Transverse colon (tissue), 3 donors: ENCODE data around the gene DLK2.

Experiments used
- CTCF ChIP-seq, 5 experiments: fragments of 200-600 bp in 3 of 5; fragments of 450-650 bp in 2 of 5; sonication (generic) in 3 of 5; IDR thresholded peaks; 1 replicate in 2 of 5; 2 replicates in 3 of 5; pipeline ENCODE4 v1.5.1; 2016 to 2017; ENCODE audit warnings: antibody characterized with exemption in 5 of 5, inconsistent platforms in 3 of 5, mild to moderate bottlenecking in 2 of 5, moderate library complexity in 1 of 5
- EP300 ChIP-seq: sonication (generic); formaldehyde crosslinking; IDR thresholded peaks from one replicate; pipeline ENCODE4 v1.6.1; 2017; ENCODE audit warnings: antibody characterized with exemption, low read depth

DNA sequence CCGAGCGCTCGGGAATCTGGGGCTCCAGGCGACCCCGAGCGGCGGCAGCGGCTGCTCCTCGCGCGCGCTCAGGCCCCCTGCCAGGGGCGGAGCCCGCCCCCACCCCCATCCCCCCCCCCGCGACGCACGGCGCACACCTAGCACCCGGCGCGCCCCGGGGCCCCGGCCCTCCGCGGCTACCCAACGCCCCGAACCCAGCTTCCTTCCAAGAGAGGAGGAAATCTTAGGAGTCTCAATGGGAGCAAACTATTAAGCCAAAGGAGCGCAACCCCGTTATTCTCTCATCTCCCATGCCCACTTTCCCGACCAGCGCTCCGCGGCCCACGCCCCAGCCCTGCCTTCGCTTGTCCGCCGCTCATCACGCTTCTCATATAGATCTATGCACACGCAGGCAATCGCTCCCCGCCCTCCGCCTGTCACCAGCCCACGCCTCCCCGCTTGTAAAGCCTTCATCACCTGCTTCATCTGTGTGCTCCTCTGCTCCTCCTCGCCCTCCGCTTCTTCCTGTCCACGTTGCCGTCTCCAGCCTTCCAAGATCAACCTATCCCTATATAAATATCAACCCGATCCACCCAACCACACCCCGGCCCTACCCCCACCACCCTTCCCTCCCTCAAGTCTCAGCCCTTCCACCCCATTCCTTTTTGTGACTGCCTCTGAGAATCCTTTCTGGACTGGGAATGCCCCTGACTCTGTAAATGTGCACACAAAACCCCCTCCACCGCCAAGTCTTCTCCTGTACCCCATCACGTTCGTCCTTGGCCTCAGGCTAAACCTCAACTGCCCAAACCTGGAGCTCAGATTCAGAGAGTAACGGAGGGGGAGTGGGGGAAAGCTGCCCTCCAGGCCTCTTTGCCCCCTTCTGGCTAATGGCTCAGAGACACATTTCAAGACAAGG, at the start of gene DLK2:
- no peak for TF ChIP-seq CTCF (IDR thresholded peaks at IDR 0.05)
- TF ChIP-seq EP300, result no peak
